Jurkat, Clone E6-1 (cell line): ENCODE results near the gene SRP68.

ENCODE experiments used
- DNase-seq: peaks from one replicate; pipeline ENCODE4 v3.0.0-alpha.2; 2011; ENCODE audit warnings: low read depth, low spot score
- H3K4me3 ChIP-seq: 2 replicates; pipeline ENCODE4 v1.5.1; 2011; ENCODE audit warnings: mild to moderate bottlenecking, low read length, control low read depth, moderate library complexity

The SRP68 gene

GRCh38 chr17:76091526-76092286 lies 19.4 kb upstream of the SRP68 start:
- peak overlapping the region; percentile 60 for H3K4me3 ChIP-seq
- peak; percentile 81 for DNase-seq

GRCh38 chr17:76090517-76091129 lies 18.3 kb upstream of the SRP68 start:
- DNase-seq, result no peak
- no peak overlapping the region for H3K4me3 ChIP-seq

GRCh38 chr17:76089680-76090516 lies 17.6 kb upstream of the SRP68 start:
- no peak for DNase-seq
- H3K4me3 ChIP-seq, result no peak overlapping the region

- H3K4me3 ChIP-seq, result no peak overlapping the region
- no peak for DNase-seq
Observed at GRCh38 chr17:76088868-76089576, 16.7 kb upstream of the SRP68 start.

GRCh38 chr17:76088041-76088867 lies 15.9 kb upstream of the SRP68 start:
- DNase-seq, result no peak
- H3K4me3 ChIP-seq, result no peak overlapping the region

- no peak overlapping the region for H3K4me3 ChIP-seq
- no peak for DNase-seq
Observed at GRCh38 chr17:76087531-76087930, 15.2 kb upstream of the SRP68 start.

- H3K4me3 ChIP-seq, result no peak overlapping the region
- DNase-seq, result no peak
Observed at GRCh38 chr17:76086384-76086783, 14.1 kb upstream of the SRP68 start.

- no peak for DNase-seq
- H3K4me3 ChIP-seq, result no peak overlapping the region
Observed at GRCh38 chr17:76085731-76086366, 13.5 kb upstream of the SRP68 start.

- no peak overlapping the region for H3K4me3 ChIP-seq
Observed at GRCh38 chr17:76085066-76085730, 12.9 kb upstream of the SRP68 start.

GRCh38 chr17:76083536-76084182 lies 11.3 kb upstream of the SRP68 start:
- H3K4me3 ChIP-seq, result no peak overlapping the region
- DNase-seq, result no peak

More at GRCh38 chr17:76085066-76085730, 12.9 kb upstream of the SRP68 start:
- no peak for DNase-seq

GRCh38 chr17:76082326-76083251 lies 10.3 kb upstream of the SRP68 start:
- H3K4me3 ChIP-seq, result no peak overlapping the region
- DNase-seq, result no peak

GRCh38 chr17:76081295-76082210 lies 9.2 kb upstream of the SRP68 start:
- no peak overlapping the region for H3K4me3 ChIP-seq
- no peak for DNase-seq

- no peak overlapping the region for H3K4me3 ChIP-seq
- no peak for DNase-seq
Observed at GRCh38 chr17:76080768-76081287, 8.5 kb upstream of the SRP68 start.

GRCh38 chr17:76079956-76080767 lies 7.8 kb upstream of the SRP68 start:
- H3K4me3 ChIP-seq, result no peak overlapping the region
- no peak for DNase-seq
